Measurements from ENCODE around the gene EMSY.
A peak's percentile ranks its signal among the peaks of the same experiment; 100 is the strongest.
"Not testable (repeated sequence)": the region's sequence is repeated elsewhere in the genome, so short reads cannot be mapped to it uniquely, and the experiment has no call there.

The EMSY gene

DNA sequence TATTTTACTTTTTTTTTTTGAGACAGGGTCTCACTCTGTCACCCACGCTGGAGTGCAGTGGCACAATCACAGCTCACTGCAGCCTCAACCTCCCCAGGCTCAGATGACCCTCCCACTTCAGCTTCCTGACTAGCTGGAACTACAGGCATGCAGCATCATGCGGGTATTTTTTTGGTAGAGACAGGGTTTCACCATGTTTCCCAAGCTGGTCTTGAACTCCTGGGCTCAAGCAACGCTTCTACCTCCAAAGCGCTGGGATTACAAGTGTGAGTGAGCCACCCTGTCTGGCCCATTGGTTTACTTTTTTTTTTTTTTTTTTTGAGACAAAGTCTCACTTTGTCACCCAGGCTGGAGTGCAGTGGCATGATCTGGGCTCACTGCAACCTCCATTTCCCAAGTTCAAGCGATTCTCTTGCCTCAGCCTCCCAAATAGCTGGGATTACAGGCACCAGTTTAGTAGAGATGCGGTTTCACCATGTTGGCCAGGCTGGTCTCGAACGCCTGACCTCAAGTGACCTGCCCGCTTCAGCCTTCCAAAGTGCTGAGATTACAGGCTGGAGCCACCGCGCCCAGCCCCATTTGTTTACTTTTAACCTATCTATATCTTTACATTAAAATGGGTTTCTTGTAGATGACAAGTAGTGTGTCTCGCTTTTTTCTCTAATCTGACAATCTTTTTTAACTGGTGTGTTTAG, 127.5 kb downstream of the EMSY start:
- DNase-seq = not testable (repeated sequence)

- peak; percentile 83 for DNase-seq
Observed at GRCh38 chr11:76574406-76574805, 129.6 kb downstream of the EMSY start.

GRCh38 chr11:76574879-76575278, 130.1 kb downstream of the EMSY start:
- DNase-seq = no peak

DNA sequence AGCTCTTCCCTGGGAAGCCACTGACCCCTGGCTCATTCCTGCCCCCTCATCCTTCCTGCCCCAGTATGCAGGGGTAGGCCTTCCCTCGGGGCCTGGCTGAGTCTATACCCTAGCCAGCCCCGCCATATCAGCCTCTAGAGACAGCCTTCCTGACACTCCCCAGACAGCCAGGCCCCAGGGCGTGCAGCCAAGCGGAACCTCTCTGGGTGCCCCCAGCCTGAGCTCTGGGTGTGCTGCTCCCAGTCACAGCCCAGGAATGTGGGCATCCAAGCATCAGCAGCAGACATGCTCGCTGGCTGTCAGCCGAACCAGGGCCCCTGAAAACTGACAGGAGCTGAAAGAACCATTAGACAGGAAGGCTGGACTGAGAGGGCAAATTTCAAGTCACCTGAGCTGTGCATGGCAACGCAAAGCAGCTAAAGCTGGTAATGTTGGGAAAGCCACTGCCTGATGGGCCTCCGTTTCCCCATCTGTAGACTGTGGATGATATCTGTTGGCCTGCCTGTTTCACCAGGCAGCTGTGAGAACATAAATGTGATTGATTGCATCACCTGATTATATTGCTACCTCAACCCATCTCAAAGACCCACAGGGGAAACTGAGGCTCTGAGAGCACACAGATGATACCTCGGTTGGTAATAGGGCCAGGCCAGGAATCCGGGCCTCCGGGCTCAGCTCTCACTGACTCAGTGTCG, 132.6 kb downstream of the EMSY start:
- peak; percentile 97 for DNase-seq

DNA sequence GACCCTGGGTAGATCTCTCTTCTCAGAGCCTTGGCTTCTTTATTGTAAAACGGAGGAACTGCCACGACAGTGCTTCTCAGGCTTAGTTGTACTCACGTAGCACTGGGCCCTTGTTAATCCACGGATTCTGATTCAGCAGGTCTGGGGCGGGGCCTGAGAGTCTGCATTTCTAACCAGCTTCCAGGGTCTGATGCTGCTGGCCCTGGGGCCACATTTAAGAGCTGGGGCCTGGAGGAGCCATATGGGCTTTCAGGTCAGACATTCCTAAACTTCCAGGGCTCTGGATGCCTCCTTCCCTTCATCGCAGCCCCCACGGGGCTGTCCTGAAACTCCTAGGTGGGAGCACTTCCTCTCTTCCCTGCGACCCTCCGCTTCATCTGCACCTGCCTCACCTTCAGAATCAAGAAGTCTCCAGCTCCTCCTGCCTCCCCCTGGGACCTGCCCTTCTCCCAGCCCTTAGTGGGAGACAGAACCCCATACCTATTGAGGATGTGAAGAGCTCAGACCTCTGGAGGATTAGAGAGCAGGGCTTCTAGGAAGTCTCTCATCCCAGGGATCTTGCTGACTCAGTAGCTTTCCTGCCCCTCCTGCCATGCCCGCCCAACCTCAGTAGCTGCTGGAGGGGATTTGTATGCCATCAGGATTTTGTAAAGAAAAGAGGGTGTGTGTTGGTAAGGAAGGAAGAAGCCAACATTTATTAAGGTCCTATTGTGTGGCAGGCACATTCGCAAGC, 133.3 kb downstream of the EMSY start:
- DNase-seq = no peak

- DNase-seq = peak; percentile 83
Observed at GRCh38 chr11:76578654-76579055, 133.8 kb downstream of the EMSY start.

GRCh38 chr11:76579056-76579751, 134.4 kb downstream of the EMSY start:
- DNase-seq = peak; percentile 62

DNA sequence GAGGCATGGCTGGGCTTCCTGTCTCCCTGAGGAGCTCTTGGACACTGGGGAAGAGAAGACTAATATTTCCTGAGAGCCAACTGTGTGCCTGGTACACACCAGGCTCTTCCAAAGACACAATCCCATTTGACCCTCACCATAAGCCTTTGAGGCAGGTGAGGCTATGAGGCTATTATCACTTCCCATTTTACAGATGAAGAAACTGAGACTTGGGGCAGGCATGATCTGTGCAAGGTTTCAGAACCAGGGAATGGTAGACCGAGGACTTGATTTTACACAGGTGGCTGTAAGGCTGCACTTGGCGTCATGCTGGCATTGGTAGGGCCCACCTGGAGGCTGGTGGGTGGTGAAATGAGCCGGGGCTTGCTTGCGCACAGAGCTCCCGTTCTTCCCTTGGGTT, 134.9 kb downstream of the EMSY start:
- DNase-seq = no peak

DNA sequence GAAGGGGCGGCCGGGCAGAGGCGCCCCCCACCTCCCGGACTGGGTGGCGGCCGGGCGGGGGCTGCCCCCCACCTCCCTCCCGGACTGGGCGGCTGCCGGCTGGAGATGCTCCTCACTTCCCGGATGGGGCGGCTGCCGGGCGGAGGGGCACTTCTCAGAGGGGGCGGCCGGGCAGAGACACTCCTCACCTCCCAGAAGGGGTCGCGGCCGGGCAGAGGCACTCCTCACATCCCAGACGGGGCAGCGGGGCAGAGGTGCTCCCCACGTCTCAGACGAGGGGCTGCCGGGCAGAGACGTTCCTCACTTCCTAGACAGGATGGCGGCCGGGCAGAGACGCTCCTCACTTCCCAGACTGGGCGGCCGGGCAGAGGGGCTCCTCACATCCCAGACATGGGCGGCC, 137.7 kb downstream of the EMSY start:
- DNase-seq = not testable (repeated sequence)

DNA sequence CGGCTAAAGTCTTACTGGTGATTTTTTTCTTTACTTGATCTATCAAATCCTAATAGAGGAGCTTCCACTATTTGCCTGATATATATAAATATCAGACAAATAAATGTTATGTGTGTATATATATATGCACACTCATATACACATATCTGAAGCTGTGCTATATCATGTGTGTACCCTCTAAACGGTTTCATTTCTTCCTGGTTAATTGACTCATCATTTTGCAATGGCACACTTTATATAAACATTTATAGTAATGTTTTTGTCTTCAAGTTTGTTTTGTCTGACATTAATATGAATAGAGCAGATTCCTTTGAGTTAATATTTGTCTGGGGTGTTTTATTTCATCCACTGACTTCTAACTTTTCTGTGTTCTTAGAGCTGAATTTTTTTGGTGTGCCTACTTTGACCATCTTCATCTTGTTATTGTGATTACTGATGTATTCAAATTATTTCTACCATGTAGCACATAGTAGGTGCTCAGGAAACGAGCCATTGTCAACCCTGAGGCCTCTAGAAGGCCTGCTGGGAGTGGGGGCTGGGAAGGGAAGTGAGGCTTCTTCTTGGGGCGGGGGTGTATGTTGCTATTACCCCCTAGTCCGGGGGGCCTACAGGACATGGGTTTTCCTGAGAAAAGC, 143.1 kb downstream of the EMSY start:
- DNase-seq = peak; percentile 50

GRCh38 chr11:76588455-76589325, 143.9 kb downstream of the EMSY start:
- DNase-seq = peak; percentile 28

DNA sequence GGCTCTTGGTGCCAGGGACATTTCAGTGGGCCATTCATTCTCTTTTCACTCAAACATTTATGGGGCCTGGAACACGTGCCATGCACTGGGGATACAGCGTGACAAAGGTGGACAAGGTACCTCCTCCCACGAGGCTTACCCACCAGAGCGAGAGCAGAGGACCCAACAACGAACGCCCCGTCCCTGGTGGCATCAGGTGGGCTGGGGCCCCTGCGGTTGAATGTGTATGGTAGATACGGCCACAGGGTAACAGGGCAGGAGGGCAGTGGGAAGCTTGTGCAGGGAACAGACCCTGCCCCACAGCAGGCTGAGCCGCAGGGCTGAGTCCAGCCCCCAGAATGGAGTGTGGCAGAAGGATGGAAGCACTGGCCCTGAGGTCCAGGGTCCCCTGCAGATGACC, 144.7 kb downstream of the EMSY start:
- no peak for DNase-seq

DNA sequence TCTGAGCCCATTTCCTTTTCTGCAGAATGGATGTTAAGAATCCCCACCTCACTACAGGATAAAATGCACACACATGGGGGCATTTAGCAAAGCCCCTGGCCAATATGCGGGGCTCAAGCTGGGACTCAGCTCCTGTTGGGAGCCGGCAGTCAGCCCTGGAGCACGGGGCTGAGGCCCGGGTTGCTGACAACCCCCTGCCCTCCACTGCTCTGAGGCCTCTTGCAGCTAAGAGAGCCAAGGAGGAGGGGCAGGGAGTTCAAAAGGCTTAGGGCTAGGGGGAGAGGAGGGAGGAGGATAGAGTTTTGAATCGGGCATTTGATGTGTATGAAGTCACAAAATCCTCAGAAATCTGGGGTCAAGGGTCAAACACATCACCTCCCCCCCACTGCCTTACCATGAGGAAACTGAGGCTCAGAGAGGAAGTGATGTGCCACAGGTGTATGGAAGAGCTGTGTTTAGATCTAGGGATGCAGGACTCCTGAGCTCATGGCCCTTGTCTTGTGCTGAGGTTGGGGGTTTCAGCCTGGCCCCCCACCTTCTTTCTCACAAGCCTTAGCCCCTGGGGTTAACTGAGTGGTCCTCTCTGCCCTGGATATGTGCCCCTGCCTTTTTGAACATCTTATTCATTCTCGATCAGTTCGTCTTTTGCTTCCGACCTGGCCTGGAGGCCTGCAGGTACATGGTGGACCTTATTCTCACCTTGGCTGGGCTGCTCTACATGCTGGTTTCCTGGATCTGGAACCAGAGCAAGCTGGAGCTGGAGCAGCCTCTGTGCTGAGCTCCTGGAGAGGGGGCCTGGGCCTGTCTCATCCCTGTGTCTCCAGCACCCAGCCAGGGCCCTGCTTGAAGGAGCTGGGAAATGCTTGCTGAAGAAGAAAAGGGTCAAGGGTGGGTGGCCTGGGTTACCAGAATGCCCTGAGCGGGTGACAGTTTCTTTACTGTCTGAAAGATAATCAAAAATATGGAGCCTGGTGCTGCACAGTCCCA, 145.4 kb downstream of the EMSY start:
- no peak for DNase-seq

GRCh38 chr11:76591416-76591815, 146.6 kb downstream of the EMSY start:
- no peak for DNase-seq

GRCh38 chr11:76592025-76592914, 147.5 kb downstream of the EMSY start:
- no peak for DNase-seq

DNA sequence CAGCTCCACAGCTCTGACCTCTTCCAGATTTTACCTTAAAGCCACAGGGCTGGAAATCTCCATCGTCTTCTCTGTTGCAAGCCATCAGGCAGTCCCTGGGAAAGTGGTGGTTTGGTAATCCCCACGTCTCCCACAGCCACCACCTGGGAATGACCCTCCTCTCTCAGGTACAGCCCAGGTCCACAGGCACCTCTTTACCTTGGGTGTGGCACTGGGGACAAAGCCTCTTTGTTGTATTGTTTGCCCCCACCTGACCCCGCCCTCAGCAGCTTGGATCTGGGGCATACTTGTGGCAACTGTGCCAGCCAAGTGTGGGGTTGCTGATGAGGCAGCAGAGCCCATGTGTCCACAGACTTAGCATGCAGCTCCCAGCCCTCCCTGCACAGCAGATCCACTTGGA, 148.1 kb downstream of the EMSY start:
- no peak for DNase-seq

DNA sequence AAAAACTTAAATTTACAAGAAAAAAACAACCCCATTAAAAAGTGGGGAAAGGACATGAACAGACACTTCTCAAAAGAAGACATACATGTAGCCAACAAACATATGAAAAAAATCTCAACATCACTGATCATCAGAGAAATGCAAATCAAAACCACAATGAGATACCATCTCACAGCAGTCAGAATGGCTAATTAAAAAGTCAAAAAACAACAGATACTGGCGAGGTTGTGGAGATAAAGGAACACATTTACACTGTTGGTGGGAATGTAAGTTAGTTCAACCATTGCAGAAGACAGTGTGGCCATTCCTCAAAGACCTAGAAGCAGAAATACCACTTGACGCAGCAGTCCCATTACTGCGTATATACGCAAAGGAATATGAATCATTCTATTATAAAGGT, 150.3 kb downstream of the EMSY start:
- not testable (repeated sequence) for DNase-seq

GRCh38 chr11:76596652-76597051, 151.8 kb downstream of the EMSY start:
- DNase-seq = no peak

Data from fibroblast of skin of back (primary cell).